Subcutaneous adipose tissue (tissue), 4 donors: Measurements from ENCODE around the gene FOXL1. TPM values are rescaled to one million over a fixed set of nuclear protein-coding genes. Genes with fewer than 3 reads are reported as not detected.

Experiments used
- CTCF ChIP-seq: fragments of 450-650 bp; IDR thresholded peaks from one replicate; pipeline ENCODE4 v1.5.1; 2016; ENCODE audit warnings: low read depth, mild to moderate bottlenecking, control low read depth, antibody characterized with exemption, moderate library complexity
- total RNA-seq, 4 donors: library from RNA; depleted of rRNA; stranded (reverse); fragments of >200 nt; gene quantifications; one replicate each; pipeline ENCODE4 v1.1.0, GENCODE V29; 2016

FOXL1 gene
- total RNA-seq, 4 donors from 2014 or later, result not detected

- no peak for TF ChIP-seq CTCF
Observed at GRCh38 chr16:86533767-86534351, 44.5 kb upstream of the FOXL1 start.

- no peak for TF ChIP-seq CTCF
Observed at GRCh38 chr16:86534779-86535615, 43.4 kb upstream of the FOXL1 start.

- no peak for TF ChIP-seq CTCF
Observed at GRCh38 chr16:86536621-86537020, 41.7 kb upstream of the FOXL1 start.

GRCh38 chr16:86537486-86537885 is 40.9 kb upstream of the FOXL1 start:
- TF ChIP-seq CTCF, result no peak

GRCh38 chr16:86538196-86538780 is 40.1 kb upstream of the FOXL1 start:
- no peak for TF ChIP-seq CTCF

- TF ChIP-seq CTCF, result no peak
Observed at GRCh38 chr16:86540894-86541293, 37.5 kb upstream of the FOXL1 start.

- TF ChIP-seq CTCF, result no peak
Observed at GRCh38 chr16:86541560-86541959, 36.8 kb upstream of the FOXL1 start.
